Measurements from ENCODE around the gene PEX5L. TPM values are rescaled to one million over a fixed set of nuclear protein-coding genes. Genes with fewer than 3 reads are reported as not detected.

Gene PEX5L
- total and polyA plus RNA-seq, 9 donors: 0.30 to 8.6 (median 1.1) TPM

DNA sequence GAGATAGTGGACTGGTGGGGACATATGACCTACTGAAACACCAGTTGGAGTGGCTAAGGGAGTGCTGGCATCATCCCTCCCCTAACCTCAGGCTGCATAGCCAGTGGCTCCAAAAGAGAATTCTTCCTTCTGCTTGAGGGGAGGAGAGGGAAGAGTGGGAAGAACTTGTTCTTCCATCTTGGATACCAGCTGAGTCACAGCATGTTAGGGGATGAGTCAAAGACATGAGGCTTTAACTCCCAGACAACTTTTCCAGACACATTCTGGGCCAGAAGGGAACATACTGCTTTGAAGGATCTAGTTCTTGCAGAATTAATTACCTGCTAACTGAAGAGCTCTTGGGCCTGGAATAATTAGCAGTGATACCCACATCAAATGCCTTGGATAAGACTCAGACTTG, 36.8 kb upstream of the PEX5L start:
- TF ChIP-seq POLR2A (IDR thresholded peaks at IDR 0.05): no peak
- TF ChIP-seq EP300 (IDR thresholded peaks at IDR 0.05): no peak
- TF ChIP-seq, protein P1, sequence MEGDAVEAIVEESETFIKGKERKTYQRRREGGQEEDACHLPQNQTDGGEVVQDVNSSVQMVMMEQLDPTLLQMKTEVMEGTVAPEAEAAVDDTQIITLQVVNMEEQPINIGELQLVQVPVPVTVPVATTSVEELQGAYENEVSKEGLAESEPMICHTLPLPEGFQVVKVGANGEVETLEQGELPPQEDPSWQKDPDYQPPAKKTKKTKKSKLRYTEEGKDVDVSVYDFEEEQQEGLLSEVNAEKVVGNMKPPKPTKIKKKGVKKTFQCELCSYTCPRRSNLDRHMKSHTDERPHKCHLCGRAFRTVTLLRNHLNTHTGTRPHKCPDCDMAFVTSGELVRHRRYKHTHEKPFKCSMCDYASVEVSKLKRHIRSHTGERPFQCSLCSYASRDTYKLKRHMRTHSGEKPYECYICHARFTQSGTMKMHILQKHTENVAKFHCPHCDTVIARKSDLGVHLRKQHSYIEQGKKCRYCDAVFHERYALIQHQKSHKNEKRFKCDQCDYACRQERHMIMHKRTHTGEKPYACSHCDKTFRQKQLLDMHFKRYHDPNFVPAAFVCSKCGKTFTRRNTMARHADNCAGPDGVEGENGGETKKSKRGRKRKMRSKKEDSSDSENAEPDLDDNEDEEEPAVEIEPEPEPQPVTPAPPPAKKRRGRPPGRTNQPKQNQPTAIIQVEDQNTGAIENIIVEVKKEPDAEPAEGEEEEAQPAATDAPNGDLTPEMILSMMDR (IDR thresholded peaks at IDR 0.05): no peak
- intact Hi-C loops (cut with DNase I): no loop called here
- H3K27ac ChIP-seq: no peak overlapping the region
- DNase-seq: no peak
- no peaks in the 10 kb centered on the region for H3K4me1 ChIP-seq (ENCODE audit: insufficient read depth)
- H3K4me3 ChIP-seq: no peak overlapping the region
- no peaks in the 10 kb centered on the region for H3K36me3 ChIP-seq
- H3K27me3 ChIP-seq: no peaks in the 10 kb centered on the region
- no peaks in the 10 kb centered on the region for H3K9me3 ChIP-seq

DNA sequence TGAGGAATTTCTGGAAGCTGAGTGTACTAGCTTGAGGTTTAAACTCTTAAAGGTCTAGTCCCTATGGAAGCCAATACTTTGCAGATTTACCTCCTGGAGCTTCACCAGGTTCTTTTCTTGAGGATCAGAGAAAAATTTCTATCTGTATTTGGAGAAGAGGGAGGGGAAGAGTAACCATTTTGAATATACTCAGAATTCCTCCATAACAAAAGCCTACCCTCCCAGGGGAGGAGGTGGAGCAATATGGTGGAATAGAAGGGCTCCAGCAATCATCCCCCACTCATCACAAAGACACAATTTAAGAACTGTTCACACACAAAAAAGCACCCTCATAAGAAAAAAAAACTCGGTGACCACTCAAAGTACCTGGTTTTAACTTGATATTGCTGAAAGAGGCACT, 36.0 kb upstream of the PEX5L start:
- intact Hi-C loops (cut with DNase I): no loop called here
- H3K36me3 ChIP-seq: no peaks in the 10 kb centered on the region
- H3K27ac ChIP-seq: no peak overlapping the region
- WGBS, 3 donors: 63 to 92% (median 87%) methylated on average over 1 of the region's 1 CpG
- no peak for DNase-seq
- no peak overlapping the region for H3K4me3 ChIP-seq
- H3K27me3 ChIP-seq: no peaks in the 10 kb centered on the region
- no peaks in the 10 kb centered on the region for H3K4me1 ChIP-seq (ENCODE audit: insufficient read depth)
- H3K9me3 ChIP-seq: no peaks in the 10 kb centered on the region
- no peak for TF ChIP-seq EP300 (IDR thresholded peaks at IDR 0.05)
- TF ChIP-seq POLR2A (IDR thresholded peaks at IDR 0.05): no peak
- TF ChIP-seq, protein P1 (IDR thresholded peaks at IDR 0.05): no peak

DNA sequence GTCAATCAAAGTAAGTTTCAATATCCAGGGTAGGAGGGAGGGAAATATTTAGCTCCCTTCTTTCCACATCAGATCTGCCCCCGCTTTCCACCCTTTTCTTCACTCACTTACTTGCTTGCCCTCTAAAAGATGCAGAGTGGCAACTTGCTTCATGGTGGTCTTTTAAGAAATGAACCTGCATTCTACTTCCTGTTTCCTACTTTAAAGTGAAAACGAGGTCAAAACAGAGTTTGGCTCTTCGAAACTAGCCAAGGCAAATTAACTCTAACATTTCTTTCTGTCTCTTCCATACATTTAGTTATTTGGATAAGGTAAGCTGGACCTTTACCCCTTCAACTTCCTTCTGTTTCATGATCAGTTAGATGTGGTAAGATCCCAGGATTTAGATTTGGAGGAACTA, 34.2 kb upstream of the PEX5L start:
- TF ChIP-seq POLR2A (IDR thresholded peaks at IDR 0.05) (no peak), EP300 (IDR thresholded peaks at IDR 0.05) (no peak)
- TF ChIP-seq, protein P1 (IDR thresholded peaks at IDR 0.05): no peak
- Histone ChIP-seq H3K4me1 (ENCODE audit: insufficient read depth) (no peaks in the 10 kb centered on the region), H3K36me3 (no peaks in the 10 kb centered on the region), H3K27ac (no peak overlapping the region), H3K9me3 (no peaks in the 10 kb centered on the region), H3K27me3 (no peaks in the 10 kb centered on the region), H3K4me3 (no peak overlapping the region)
- intact Hi-C loops (cut with DNase I): no loop called here
- DNase-seq: no peak
- 53 to 60% (median 60%) methylated on average over 3 of the region's 3 CpGs for WGBS, 3 donors

DNA sequence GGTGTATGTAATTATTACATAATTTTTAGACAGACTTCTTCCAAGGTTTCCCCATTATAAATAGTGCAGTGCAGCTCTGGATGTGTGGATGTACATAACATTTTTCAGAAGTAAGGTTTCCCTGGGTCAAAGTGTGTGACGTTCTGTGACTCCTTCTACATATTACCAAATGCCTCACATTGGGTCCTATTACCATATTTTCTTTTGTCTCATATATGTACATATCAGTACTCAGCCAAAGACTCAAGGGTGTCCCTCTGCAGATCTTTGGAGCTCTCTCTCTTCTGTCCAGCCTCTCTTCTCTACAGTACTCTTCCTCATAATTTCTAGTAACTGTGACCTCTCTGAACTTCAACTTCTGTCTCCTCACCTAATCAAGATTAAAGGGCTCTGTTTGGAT, 31.3 kb upstream of the PEX5L start:
- no peaks in the 10 kb centered on the region for H3K4me1 ChIP-seq (ENCODE audit: insufficient read depth)
- TF ChIP-seq, protein P1 (IDR thresholded peaks at IDR 0.05): no peak
- TF ChIP-seq EP300 (IDR thresholded peaks at IDR 0.05): no peak
- H3K27me3 ChIP-seq: no peaks in the 10 kb centered on the region
- intact Hi-C loops (cut with DNase I): no loop called here
- H3K9me3 ChIP-seq: no peaks in the 10 kb centered on the region
- no peak overlapping the region for H3K27ac ChIP-seq
- 52 to 73% (median 60%) methylated on average over 1 of the region's 1 CpG for WGBS, 3 donors
- no peak overlapping the region for H3K4me3 ChIP-seq
- no peak for DNase-seq
- no peaks in the 10 kb centered on the region for H3K36me3 ChIP-seq

DNA sequence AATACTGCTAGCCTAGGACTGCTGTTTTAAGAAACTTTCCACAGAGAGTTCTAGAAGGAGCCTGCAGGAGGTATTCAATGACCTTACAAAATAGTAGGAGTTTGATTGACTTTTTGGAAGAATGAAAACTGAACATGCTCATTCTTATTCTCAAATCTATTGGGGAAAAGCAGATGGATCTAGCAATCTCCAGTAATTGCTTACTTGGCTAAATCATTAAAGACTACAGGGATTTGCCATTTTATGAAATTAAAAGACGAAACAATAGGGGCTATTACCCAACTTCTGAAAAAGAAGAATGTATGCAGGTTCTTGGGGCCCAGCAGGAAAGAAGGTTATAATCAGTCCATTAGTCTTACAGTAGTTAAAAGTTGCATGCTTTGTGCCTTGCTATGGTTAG, 29.9 kb upstream of the PEX5L start:
- intact Hi-C loops (cut with DNase I): no loop called here
- Histone ChIP-seq H3K4me1 (ENCODE audit: insufficient read depth) (no peaks in the 10 kb centered on the region), H3K9me3 (no peaks in the 10 kb centered on the region), H3K27me3 (no peaks in the 10 kb centered on the region), H3K27ac (no peak overlapping the region), H3K4me3 (no peak overlapping the region), H3K36me3 (no peaks in the 10 kb centered on the region)
- no peak for DNase-seq
- TF ChIP-seq EP300 (IDR thresholded peaks at IDR 0.05): no peak
- TF ChIP-seq, protein P1 (IDR thresholded peaks at IDR 0.05): no peak
- no peak for TF ChIP-seq POLR2A (IDR thresholded peaks at IDR 0.05)
- WGBS, 3 donors: 86 to 94% (median 86%) methylated on average over 1 of the region's 1 CpG
